GM19351 (cell line): ENCODE data around the gene MYCBP.
"Not testable (repeated sequence)": the region's sequence is repeated elsewhere in the genome, so short reads cannot be mapped to it uniquely, and the experiment has no call there.

ENCODE experiments used
- ATAC-seq: cut with Tn5 transposase; IDR thresholded peaks from one replicate; pipeline ENCODE4 v1.9.1; 2021; ENCODE audit warnings: mild to moderate bottlenecking, moderate library complexity; ENCODE audit not compliant: unreplicated experiment

MYCBP gene, protein sequence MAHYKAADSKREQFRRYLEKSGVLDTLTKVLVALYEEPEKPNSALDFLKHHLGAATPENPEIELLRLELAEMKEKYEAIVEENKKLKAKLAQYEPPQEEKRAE

DNA sequence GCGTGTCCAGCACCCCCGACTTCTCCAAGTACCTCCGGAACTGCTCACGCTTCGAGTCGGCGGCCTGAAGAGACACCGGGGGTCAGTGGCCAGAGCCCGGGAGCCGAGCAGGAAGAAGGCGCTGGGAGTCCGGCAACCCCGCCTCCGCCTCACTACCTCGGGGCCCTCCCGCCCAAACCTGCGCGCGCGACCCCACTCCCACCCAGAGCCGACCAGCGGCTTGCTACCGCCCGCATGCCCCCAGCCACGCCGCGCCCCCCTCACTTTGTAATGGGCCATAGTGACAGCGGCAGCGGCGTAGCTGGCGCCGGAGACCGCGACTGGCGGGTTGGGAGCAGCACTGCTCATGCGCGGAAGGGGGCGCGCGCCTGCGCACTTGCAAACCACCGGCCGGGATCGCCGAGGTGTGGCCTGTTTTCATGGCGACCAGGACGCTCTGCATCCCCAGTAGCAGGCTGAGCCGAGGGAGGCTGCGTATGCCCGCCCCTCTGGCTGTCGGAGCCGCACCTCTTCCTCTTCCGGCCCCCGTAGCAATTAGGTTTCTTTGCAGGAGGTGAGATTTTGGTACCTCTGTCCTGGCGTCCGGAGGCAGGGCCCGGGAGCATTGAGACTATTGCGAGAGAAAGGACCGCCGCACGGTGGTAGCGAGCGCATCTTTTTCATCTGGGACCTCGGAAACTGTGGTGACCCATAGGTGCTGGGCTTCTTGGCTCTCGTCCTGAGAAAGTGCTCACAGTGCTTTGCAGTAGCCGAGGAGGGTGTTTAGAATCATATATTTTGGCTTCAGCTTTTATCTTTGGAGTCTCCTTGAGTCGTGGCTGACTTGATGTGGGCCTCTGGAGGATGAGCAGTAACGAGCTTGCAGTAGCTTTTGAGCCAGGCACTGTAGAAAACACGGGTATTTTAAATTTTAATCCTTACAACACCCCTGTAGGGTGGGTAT is at the start of gene MYCBP:
TSS of gene MYCBP (minus strand) at position 322 of the 943 bp plus-strand sequence. CDS start at position 279, 43 bp downstream.
- ATAC-seq, result peak; percentile 99

- no peak for ATAC-seq
Observed at GRCh38 chr1:38919130-38919529, 46.0 kb upstream of the MYCBP start.

DNA sequence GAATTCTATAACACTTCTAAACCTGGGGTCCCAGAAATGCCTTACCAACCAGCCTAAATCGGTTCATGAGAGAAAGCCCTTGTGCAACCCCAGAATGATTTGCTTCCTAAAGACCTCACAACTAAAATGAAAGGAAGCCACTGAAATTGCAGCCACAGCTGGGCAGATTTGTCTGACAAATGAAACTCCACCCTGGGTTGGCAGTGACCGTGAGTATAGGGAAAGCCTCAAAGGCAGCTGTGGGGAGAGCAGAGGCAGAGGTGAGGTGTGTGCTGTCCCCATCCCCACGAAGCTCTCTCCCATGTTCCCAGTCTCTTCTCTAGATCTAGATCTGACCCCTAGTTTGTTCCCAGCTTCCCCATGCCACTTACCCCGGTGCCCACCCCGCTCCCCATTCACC is 45.4 kb upstream of the MYCBP start:
- ATAC-seq, result no peak

DNA sequence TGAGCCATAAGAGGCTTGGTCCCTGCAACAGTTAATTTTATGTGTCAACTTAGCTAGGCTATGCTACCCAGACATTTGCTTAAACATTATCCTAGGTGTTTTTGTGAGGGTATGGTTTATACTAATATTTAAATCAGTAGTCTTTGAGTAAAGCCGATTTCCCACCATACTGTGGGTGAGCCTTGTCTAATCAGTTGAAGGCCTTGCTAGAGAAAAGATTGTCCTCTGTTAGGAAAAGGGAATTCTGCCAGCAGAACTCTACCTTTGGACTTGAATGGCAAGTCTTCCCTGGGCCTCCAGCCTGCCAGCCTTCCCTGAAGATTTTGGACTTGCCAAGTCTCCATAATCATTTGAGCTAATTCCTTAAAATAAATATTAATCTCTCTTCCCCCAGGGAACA is 44.6 kb upstream of the MYCBP start:
- ATAC-seq, result no peak

GRCh38 chr1:38917337-38917736 is 44.2 kb upstream of the MYCBP start:
- no peak for ATAC-seq

GRCh38 chr1:38915352-38915948 is 42.3 kb upstream of the MYCBP start:
- ATAC-seq, result no peak

- not testable (repeated sequence) for ATAC-seq
Observed at GRCh38 chr1:38914908-38915307, 41.8 kb upstream of the MYCBP start.

GRCh38 chr1:38908821-38909220 is 35.7 kb upstream of the MYCBP start:
- no peak for ATAC-seq

DNA sequence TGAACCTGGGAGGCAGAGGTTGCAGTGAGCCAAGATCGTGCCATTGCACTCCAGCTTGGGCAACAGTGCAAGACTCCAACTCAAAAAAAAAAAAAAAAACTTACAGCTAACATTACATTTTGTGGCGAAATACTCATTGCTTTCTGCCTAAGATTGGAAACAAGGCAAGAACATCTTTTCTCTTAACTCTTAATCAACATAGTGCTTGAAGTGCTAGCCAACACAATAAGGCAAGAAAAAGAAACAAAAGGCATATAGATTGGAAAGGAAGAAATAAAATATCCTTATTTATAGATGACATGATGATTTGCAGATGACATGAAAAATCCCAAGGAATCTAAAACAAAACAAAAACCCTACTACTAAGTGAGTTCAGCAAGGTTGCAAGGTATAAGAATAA is 32.8 kb upstream of the MYCBP start:
- no peak for ATAC-seq

- ATAC-seq, result no peak
Observed at GRCh38 chr1:38899560-38899959, 26.4 kb upstream of the MYCBP start.

GRCh38 chr1:38898653-38899230 is 25.6 kb upstream of the MYCBP start:
- no peak for ATAC-seq

DNA sequence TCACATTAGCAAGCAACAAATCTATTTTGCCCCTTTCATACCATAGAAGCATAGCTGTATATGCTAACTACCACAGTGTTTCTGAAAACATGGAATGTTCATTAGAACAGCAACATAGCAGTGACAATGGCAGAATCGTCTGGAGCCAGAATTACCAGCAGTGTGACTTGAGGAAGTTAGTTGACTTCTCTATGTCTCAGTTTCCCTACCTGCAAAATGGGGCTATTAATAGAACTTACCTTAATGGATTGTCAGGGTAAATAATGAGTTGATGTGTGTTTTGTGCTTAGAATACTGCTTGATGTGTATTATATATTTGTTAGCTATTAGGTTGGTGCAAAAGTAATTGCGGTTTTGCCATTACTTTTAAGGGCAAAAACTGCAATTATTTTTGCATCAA is 23.0 kb upstream of the MYCBP start:
- no peak for ATAC-seq

DNA sequence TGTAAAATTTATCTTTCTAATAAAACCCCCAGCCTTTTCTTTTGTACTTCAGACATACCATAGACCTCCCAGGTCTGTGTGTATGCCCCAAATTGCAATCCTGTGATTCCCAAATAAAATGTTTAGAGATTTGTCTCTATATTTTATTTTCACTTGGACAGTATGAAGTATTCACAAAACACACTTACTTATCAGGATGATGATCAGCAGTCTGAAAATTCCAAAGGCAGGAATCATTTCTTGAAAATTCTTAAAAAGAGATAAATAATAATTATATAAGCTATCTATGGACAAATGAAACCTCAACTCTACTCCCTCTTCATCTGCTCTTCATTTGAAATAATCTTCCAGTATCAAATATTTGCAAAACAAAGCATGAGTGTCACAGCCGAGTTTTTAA is 19.8 kb upstream of the MYCBP start:
- no peak for ATAC-seq

- ATAC-seq, result no peak
Observed at GRCh38 chr1:38891753-38892152, 18.6 kb upstream of the MYCBP start.

DNA sequence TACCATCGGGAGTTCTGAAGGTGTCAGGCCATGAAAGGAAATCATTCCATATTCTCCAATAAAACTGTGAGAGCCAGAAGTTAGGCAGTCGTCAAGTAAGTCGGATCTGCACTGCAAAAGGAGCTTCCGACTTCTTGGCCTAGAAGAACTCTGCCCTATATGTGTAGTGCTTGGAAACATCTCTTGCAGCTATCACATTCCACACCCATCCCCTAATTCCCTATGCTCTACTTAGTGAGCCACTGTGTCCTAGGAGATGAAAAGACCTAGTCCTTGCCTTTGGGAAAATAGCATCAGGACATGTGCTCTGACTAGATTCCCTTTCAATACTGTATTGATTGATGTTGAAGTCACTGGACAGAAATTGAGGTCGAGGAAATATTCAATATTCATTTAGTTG is 16.4 kb upstream of the MYCBP start:
- no peak for ATAC-seq

- no peak for ATAC-seq
Observed at GRCh38 chr1:38888423-38889333, 15.5 kb upstream of the MYCBP start.

GRCh38 chr1:38885092-38885491 is 11.9 kb upstream of the MYCBP start:
- no peak for ATAC-seq

- ATAC-seq, result no peak
Observed at GRCh38 chr1:38881487-38881886, 8.3 kb upstream of the MYCBP start, which contains the start of gene GJA9. Gene GJA9 (minus strand): TSS chr1:38881587. CDS start chr1:38876098, 5,489 bp downstream.

- ATAC-seq, result no peak
Observed at GRCh38 chr1:38875811-38876210, 2.7 kb upstream of the MYCBP start.

DNA sequence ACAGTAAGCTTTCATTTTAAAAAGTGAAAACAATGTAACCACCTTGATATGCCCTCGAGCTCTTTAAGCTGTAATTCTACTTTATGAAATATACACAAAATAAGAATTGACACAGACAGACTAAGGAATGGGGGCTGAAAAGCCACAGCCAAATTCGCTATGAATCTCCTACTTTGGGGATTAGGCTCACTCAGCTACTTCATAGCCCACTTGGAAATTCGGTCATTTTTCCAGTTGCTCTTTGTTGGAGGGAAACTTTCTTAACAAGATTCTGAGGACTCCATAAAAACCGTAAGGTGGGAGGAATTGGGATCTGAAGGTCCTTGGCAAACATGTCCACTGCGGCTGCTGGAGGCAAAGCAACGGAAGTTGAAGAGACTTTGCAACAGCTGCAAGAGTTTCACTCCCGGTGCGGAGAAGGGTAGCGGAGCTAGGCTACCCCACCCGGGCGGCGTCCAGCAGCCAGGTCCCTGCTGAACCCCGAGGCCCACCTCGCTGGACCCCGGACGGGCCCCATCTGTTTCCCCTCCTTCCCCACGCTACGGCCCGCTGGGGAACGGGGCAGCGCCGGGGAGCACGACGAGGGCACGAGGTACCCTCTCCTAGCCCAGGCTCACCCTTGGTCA is 634 bp downstream of the MYCBP start:
- ATAC-seq, result peak; percentile 17
